GM12878 (cell line): ENCODE data around the gene EBF3. TPM values are rescaled to one million over a fixed set of nuclear protein-coding genes. Genes with fewer than 3 reads are reported as not detected.

ENCODE experiments used
- ATAC-seq: fragments of 200-7000 bp; cut with Tn5 transposase; 3 replicates; pipeline ENCODE4 v1.9.1; 2020; ENCODE audit warnings: mild to moderate bottlenecking, moderate library complexity
- BruUV-seq: library from RNA; stranded (reverse); fragments of 400-500 nt; replicated peaks from 2 replicates; lab custom pipeline; 2021; lab: Mats Ljungman, UMichigan
- CTCF ChIA-PET: fragments of 300-600 bp; sonication (Branson Sonifier 250); formaldehyde crosslinking; extraction: SDS; loops from one replicate; lab custom pipeline; 2021; ENCODE audit warnings: inconsistent platforms; lab: Yijun Ruan, JAX
- POLR2A ChIA-PET: fragments of 350-600 bp; formaldehyde crosslinking; extraction: SDS; loops from one replicate; lab custom pipeline; 2021; ENCODE audit warnings: inconsistent platforms; lab: Charles Lee
- RAD21 ChIA-PET: fragments of 300-600 bp; sonication (Branson Sonifier 250); formaldehyde crosslinking; loops from one replicate; lab custom pipeline; 2023; ENCODE audit warnings: antibody characterized with exemption; ENCODE audit not compliant: unreplicated experiment; lab: Charles Lee
- SMC1A ChIA-PET: fragments of 300-600 bp; sonication (Branson Sonifier 250); formaldehyde crosslinking; loops from one replicate; lab custom pipeline; 2023; ENCODE audit not compliant: unreplicated experiment, uncharacterized antibody; lab: Charles Lee
- DNase-seq: peaks from one replicate; pipeline ENCODE4 v3.0.0-alpha.2; 2011; ENCODE audit warnings: low read depth, low spot score
- FAIRE-seq: peaks from 3 replicates; lab custom pipeline; 2011; peaks lifted over from hg19 to GRCh38; lab: Jason Lieb, UNC
- H2AFZ ChIP-seq: 2 replicates; pipeline ENCODE4 v1.6.0; 2011; ENCODE audit warnings: low read depth, low read length, control low read depth; ENCODE audit not compliant: control insufficient read depth
- H3K27ac ChIP-seq: 2 replicates; pipeline ENCODE4 v1.5.1; 2011; ENCODE audit warnings: control low read depth; ENCODE audit not compliant: control insufficient read depth, insufficient read depth
- H3K27me3 ChIP-seq, 2 experiments: replicated peaks in 1 of 2; 2 replicates each; pipeline versions ENCODE4 v1.6.0 to v1.6.1; 2011; ENCODE audit warnings: low read length in 1 of 2; ENCODE audit not compliant: control insufficient read depth in 2 of 2, insufficient read depth in 2 of 2
- H3K36me3 ChIP-seq, 2 experiments: 2 replicates each; pipeline ENCODE4 v1.5.1; 2011; ENCODE audit warnings: low read length in 1 of 2; ENCODE audit not compliant: control insufficient read depth in 2 of 2, insufficient read depth in 2 of 2
- H3K4me1 ChIP-seq: 2 replicates; pipeline ENCODE4 v1.6.1; 2011; ENCODE audit warnings: mild to moderate bottlenecking, low read length, moderate library complexity, mixed read lengths; ENCODE audit not compliant: control insufficient read depth, insufficient read depth
- H3K4me2 ChIP-seq: 2 replicates; pipeline ENCODE4 v1.6.0; 2011; ENCODE audit warnings: control low read depth; ENCODE audit not compliant: control insufficient read depth, insufficient read depth
- H3K4me3 ChIP-seq: fragments of 200-600 bp; sonication (generic); 2 replicates; pipeline ENCODE4 v1.5.1; 2016
- H3K79me2 ChIP-seq: 2 replicates; pipeline ENCODE4 v1.6.0; 2011; ENCODE audit warnings: low read length; ENCODE audit not compliant: control insufficient read depth, insufficient read depth
- H3K9ac ChIP-seq: 2 replicates; pipeline ENCODE4 v1.8.0; 2011; ENCODE audit warnings: low read length, control low read depth, mixed read lengths; ENCODE audit not compliant: control insufficient read depth, insufficient read depth
- H3K9me3 ChIP-seq: replicated peaks from 3 replicates; pipeline ENCODE4 v1.5.1; 2011; ENCODE audit warnings: mild to moderate bottlenecking, low read length; ENCODE audit not compliant: control insufficient read depth, insufficient read depth
- H4K20me1 ChIP-seq: 2 replicates; pipeline ENCODE4 v1.6.0; 2011; ENCODE audit not compliant: control insufficient read depth, insufficient read depth
- BCLAF1 ChIP-seq: fragments of 450-650 bp; IDR thresholded peaks from 2 replicates; pipeline ENCODE4 v1.6.1; 2017; ENCODE audit warnings: antibody characterized with exemption, mild to moderate bottlenecking, moderate library complexity
- BRCA1 ChIP-seq: IDR thresholded peaks from 2 replicates; pipeline ENCODE4 v1.6.1; 2011; ENCODE audit warnings: low read depth, low read length, improper control_type of control experiment
- CREM ChIP-seq: IDR thresholded peaks from 2 replicates; pipeline ENCODE4 v1.6.1; 2014; ENCODE audit warnings: antibody characterized with exemption, low read depth
- EED ChIP-seq: sonication (generic); IDR thresholded peaks from 2 replicates; pipeline ENCODE4 v1.6.1; 2016; ENCODE audit warnings: antibody characterized with exemption, low read depth
- FOXK2 ChIP-seq: fragments of 450-650 bp; IDR thresholded peaks from 2 replicates; pipeline ENCODE4 v1.6.1; 2017; ENCODE audit warnings: mild to moderate bottlenecking, moderate library complexity
- IKZF1 ChIP-seq: fragments of 450-650 bp; conservative IDR thresholded peaks from 2 replicates; pipeline ENCODE4 v1.6.1; 2017; ENCODE audit warnings: antibody characterized with exemption, mild to moderate bottlenecking
- IRF5 ChIP-seq: fragments of 450-650 bp; IDR thresholded peaks from 2 replicates; pipeline ENCODE4 v1.6.1; 2017; ENCODE audit warnings: borderline replicate concordance
- LARP7 ChIP-seq: fragments of 450-650 bp; IDR thresholded peaks from 2 replicates; pipeline ENCODE4 v1.6.1; 2017; ENCODE audit warnings: mild to moderate bottlenecking
- PAX5 ChIP-seq: IDR thresholded peaks from 2 replicates; pipeline ENCODE4 v1.6.1; 2011; ENCODE audit warnings: low read depth, low read length, borderline replicate concordance
- PBX3 ChIP-seq: IDR thresholded peaks from 2 replicates; pipeline ENCODE4 v1.6.1; 2011; ENCODE audit warnings: mild to moderate bottlenecking, low read depth, low read length, moderate library complexity; ENCODE audit not compliant: insufficient replicate concordance
- RB1 ChIP-seq: fragments of 450-650 bp; formaldehyde crosslinking; IDR thresholded peaks from 2 replicates; pipeline ENCODE4 v1.6.1; 2017; ENCODE audit warnings: mild to moderate bottlenecking, borderline replicate concordance
- TCF7 ChIP-seq: IDR thresholded peaks from 2 replicates; pipeline ENCODE4 v1.6.1; 2014; ENCODE audit warnings: antibody characterized with exemption, borderline replicate concordance
- ZBTB4 ChIP-seq: fragments of 450-650 bp; formaldehyde crosslinking; IDR thresholded peaks from 2 replicates; pipeline ENCODE4 v1.4.0; 2022; ENCODE audit warnings: mild to moderate bottlenecking, moderate library complexity
- WGBS: methylation state at CpG from one replicate; pipeline ENCODE4 v1.1.6; 2016; ENCODE audit warnings: low lambda C conversion rate; ENCODE audit not compliant: insufficient replicate concordance, insufficient coverage; ENCODE audit errors: missing lambda C conversion rate; 5-methylcytosine and 5-hydroxymethylcytosine counted together
- in situ Hi-C: fragments of 300-500 bp; cut with MboI; formaldehyde crosslinking; loops from 9 replicates; pipeline ENCODE4 v1.14.3; 2018; ENCODE audit warnings: mixed read lengths
- intact Hi-C: fragments of 100-400 bp; cut with micrococcal nuclease; formaldehyde crosslinking; loops from one replicate; pipeline ENCODE4 v1.14.2; 2022; ENCODE audit not compliant: unreplicated experiment
- polyA plus RNA-seq, 11 experiments: library from polyadenylated mRNA; depleted of rRNA in 4 of 11; unstranded in 6 of 11; stranded (reverse) in 5 of 11; fragments of >200 nt; fragmentation: Nextera tagmentation in 4 of 11; fragmentation: Illumina TruSeq in 1 of 11; extraction: Ambion mirVana in 4 of 11; extraction: Trizol in 1 of 11; gene quantifications; 1 replicate in 1 of 11; 2 replicates in 10 of 11; pipeline versions ENCODE4 v1.2.1 to v1.2.3, GENCODE V29; 2011 to 2016; ENCODE audit warnings: inconsistent platforms in 2 of 11, missing spikeins in 2 of 11, low read depth in 1 of 11
- total RNA-seq, 4 experiments: library from RNA; depleted of rRNA in 3 of 4; stranded (reverse); fragments of >200 nt in 3 of 4; fragmentation: Illumina TruSeq in 1 of 4; extraction: Trizol in 1 of 4; gene quantifications; 2 replicates each; pipeline versions ENCODE4 v1.2.1 to v1.2.3, GENCODE V29; 2013 to 2021

The EBF3 gene
- total and polyA plus RNA-seq, 10 of the 15 experiments (the other 5 are each of a cell fraction or from before 2014, with no cell fraction given): not detected

- no peak overlapping the region for H2AFZ ChIP-seq
- H3K36me3 ChIP-seq: no peaks in the 10 kb centered on the region
- in situ Hi-C loops (no loop called here), intact Hi-C loops (no loop called here)
- H3K4me3 ChIP-seq: no peak overlapping the region
- ATAC-seq (no peak), DNase-seq (no peak), FAIRE-seq (no peak)
- ChIA-PET SMC1A (no interaction called here), POLR2A (no interaction called here), RAD21 (no interaction called here), CTCF (no interaction called here)
- H3K4me2 ChIP-seq: no peak overlapping the region
- 40% methylated on average over 14 of the region's 14 CpGs for WGBS
- no TSS peak for BruUV-seq
- H3K9me3 ChIP-seq: no peaks in the 10 kb centered on the region
- no peak overlapping the region for H3K9ac ChIP-seq
- no peaks in the 10 kb centered on the region for H3K27me3 ChIP-seq
- H3K27ac ChIP-seq: no peak overlapping the region
- H3K4me1 ChIP-seq: no peaks in the 10 kb centered on the region
- no peaks in the 10 kb centered on the region for H4K20me1 ChIP-seq
- H3K79me2 ChIP-seq: no peaks in the 10 kb centered on the region
- TF ChIP-seq PBX3 (no peak), BRCA1 (no peak), IKZF1 (no peak), FOXK2 (no peak), BCLAF1 (no peak), EED (no peak), RB1 (no peak), ZBTB4 (CRISPR knock-in tag) (no peak), TCF7 (no peak), LARP7 (no peak), CREM (no peak), IRF5 (no peak), PAX5 (no peak)
These were observed 38.5 kb upstream of the EBF3 start for GRCh38 chr10:130002606-130003005.
